Activated CD4-positive, alpha-beta T cell treated with anti-CD3 and anti-CD28 coated beads, Interleukin-2, amount 10 ng/mL, durations not matched to agents 24 days and 14 days (primary cell): Measurements from ENCODE around the gene WDR27. TPM values are rescaled to one million over a fixed set of nuclear protein-coding genes. Genes with fewer than 3 reads are reported as not detected.

ENCODE experiments used
- total RNA-seq: library from RNA; stranded (reverse); gene quantifications from 2 replicates; pipeline ENCODE4 v1.2.3, GENCODE V29; 2022

Gene WDR27
- total RNA-seq, 1 donor from 2014 or later = 33.3 TPM

Other genes with a start within 250 kb of the WDR27 start
- gene C6orf120, start 97 bp upstream of the WDR27 start, total RNA-seq = 23.2 and 23.8 TPM in 2 replicates
- 91.2 and 92.2 TPM in 2 replicates for gene PHF10, start 22.5 kb upstream of the WDR27 start, total RNA-seq
- gene DYNLT2, start 49.5 kb upstream of the WDR27 start, total RNA-seq = 2.1 TPM in 2 replicates
- gene ERMARD, start 49.6 kb upstream of the WDR27 start, total RNA-seq = 26.2 and 27.9 TPM in 2 replicates